ENCODE results near the gene ANKRD55. TPM values are rescaled to one million over a fixed set of nuclear protein-coding genes. Genes with fewer than 3 reads are reported as not detected.
A peak's percentile ranks its signal among the peaks of the same experiment; 100 is the strongest.

The ANKRD55 gene
- total RNA-seq, 2 experiments from 2014 or later: 10.3 to 11.9 TPM

GRCh38 chr5:56050551-56051255 is 182.4 kb downstream of the ANKRD55 start:
- Mint-ChIP-seq H3K4me3 (peak overlapping the region; percentile 43), H3K9me3 (peaks cover 22% of the 10 kb centered on the region), H3K27me3 (peaks cover 3% of the 10 kb centered on the region), H3K4me1 (peaks cover 59% of the 10 kb centered on the region), H3K27ac (peak overlapping the region; percentile 90), H3K36me3 (ENCODE audit: low read depth) (peaks cover 37% of the 10 kb centered on the region)
- CTCF ChIA-PET: interaction anchor here (0.9 to 1.3 kb wide), 2 partner anchors 48 to 75 kb away, joined by 3 to 4 read pairs; no protein-coding TSS in a partner anchor
- POLR2A ChIA-PET: interaction anchor here (0.7 to 1.0 kb wide), 3 partner anchors 32 to 55 kb away, joined by 3 to 8 read pairs (median 5); partner anchors contain the start of gene IL6ST
- DNase-seq: no peak

Other genes with a start within 250 kb of the ANKRD55 start
- 100 to 1,000 TPM; 117 to 130 TPM for gene IL6ST, start 238.4 kb downstream of the ANKRD55 start, total RNA-seq

Data from activated CD4-positive, alpha-beta T cell treated with anti-CD3 and anti-CD28 coated beads, Interleukin-2, amount 10 ng/mL, durations not matched to agents 7 days and 5 days (primary cell).